ENCODE measurements around the gene STUM.

DNA sequence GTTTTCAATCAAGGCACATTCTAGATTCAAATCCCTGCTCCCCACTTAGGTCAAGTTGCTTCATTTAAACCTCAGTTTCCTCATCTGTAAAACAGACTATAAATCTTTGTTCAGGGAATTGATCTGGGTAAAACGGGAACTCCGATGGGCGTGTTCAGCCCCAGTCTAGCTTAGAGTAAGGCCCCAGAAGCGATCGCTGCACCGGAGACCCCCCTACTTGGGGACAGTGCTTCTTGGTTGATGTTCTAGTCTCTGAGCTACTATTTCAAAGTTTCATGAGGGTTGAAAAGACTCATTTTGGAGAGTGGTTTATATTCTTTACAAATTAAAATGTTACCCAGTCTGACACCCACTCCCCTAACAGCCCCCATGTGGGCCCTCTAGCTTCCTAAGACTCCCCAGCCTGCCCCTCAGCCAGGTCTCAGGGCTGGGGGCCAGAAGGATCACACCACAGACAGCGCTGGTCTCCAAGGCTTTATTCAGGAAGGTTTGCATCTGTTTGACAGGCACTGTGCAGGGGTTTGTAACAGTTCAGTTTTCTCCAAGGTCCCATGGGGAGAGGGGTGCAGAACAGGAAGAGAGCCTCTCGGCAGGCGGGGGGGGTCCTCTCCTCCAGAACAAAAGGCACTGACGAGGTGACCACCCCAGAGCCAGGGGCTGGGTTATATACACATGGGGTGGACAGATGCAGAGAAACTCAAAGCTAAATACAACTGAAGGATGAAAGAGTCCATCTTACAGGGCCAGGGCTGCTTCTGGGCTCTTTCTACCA lies 82.9 kb downstream of the STUM start:
- no peak for TF ChIP-seq POLR2A (IDR thresholded peaks at IDR 0.05; ENCODE audit: low read length)
- TF ChIP-seq GATA1 (IDR thresholded peaks at IDR 0.05; ENCODE audit: low read depth, low read length): no peak

Data from erythroblast (primary cell).